ENCODE results near the gene ANAPC10.
"Not testable (repeated sequence)": the region's sequence is repeated elsewhere in the genome, so short reads cannot be mapped to it uniquely, and the experiment has no call there.

The ANAPC10 gene

DNA sequence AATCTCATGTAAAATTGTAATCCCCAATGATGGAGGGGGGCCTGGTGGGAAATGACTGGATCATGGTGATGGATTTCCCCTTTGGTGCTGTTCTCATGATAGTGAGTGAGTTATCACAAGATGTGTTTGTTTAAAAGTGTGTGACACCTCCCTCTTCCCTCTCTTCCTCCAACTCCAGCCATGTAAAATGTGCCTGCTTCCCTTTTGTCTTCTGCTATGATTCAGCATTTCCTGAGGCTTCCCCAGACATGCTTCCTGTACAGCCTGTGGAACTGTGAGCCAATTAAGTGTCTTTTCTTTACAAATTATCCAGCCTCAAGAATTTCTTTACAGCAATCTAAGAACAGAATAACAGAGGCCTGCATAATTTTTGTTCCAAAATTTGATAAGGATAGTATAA is 85.2 kb downstream of the ANAPC10 start:
- Histone ChIP-seq H3K4me1 (ENCODE audit: control insufficient read depth, insufficient read depth, low read length) (peaks cover 2% of the 10 kb centered on the region; the same call in 1 of the 2 replicates), H3K27me3 (ENCODE audit: control insufficient read depth, insufficient read depth, low read length) (no peaks in the 10 kb centered on the region), H3K36me3 (ENCODE audit: control insufficient read depth, insufficient read depth, low read length) (no peaks in the 10 kb centered on the region), H3K27ac (ENCODE audit: low read length) (no peak overlapping the region), H3K4me3 (ENCODE audit: low read length) (no peak overlapping the region), H3K9me3 (ENCODE audit: control insufficient read depth, insufficient read depth, low read length) (no peaks in the 10 kb centered on the region)
- no peak for DNase-seq (ENCODE audit: low read depth, low spot score)

DNA sequence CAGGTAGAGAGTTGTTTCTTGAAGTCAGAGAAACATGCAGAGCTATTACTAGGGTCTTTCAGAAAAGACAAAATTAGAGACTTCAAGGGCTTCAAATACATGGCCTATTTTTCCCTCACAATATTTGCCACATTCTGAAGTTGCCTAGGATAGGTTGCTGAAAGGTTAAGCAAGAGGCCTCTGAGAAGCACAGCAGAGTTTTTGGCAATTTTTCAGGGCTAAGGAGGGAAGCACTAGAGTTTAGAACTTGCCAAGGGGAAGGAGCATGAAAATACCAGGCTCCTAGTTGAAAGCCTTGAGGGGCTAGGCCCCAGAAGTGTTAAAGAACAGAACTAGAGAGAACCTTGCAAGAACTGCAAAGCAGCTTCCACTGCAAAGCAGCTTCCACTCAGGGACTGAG is 86.4 kb downstream of the ANAPC10 start:
- no peaks in the 10 kb centered on the region for H3K9me3 ChIP-seq (ENCODE audit: control insufficient read depth, insufficient read depth, low read length)
- no peak for DNase-seq (ENCODE audit: low read depth, low spot score)
- H3K36me3 ChIP-seq (ENCODE audit: control insufficient read depth, insufficient read depth, low read length) = no peaks in the 10 kb centered on the region
- no peak overlapping the region for H3K4me3 ChIP-seq (ENCODE audit: low read length)
- no peak overlapping the region for H3K27ac ChIP-seq (ENCODE audit: low read length)
- peaks cover 2% of the 10 kb centered on the region; the same call in 1 of the 2 replicates for H3K4me1 ChIP-seq (ENCODE audit: control insufficient read depth, insufficient read depth, low read length)
- no peaks in the 10 kb centered on the region for H3K27me3 ChIP-seq (ENCODE audit: control insufficient read depth, insufficient read depth, low read length)

DNA sequence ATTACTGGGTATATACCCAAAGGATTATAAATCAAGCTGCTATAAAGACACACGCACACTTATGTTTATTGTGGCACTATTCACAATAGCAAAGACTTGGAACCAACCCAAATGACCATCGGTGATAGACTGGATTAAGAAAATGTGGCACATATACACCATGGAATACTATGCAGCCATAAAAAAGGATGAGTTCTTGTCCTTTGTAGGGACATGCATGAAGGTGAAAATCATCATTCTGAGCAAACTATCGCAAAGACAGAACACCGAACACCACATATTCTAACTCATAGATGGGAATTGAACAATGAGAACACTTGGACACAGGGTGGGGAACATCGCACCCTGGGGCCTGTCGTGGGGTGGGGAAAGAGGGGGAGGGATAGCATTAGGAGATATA is 87.7 kb downstream of the ANAPC10 start:
- not testable (repeated sequence) for H3K4me3 ChIP-seq (ENCODE audit: low read length); DNase-seq (ENCODE audit: low read depth, low spot score); H3K9me3 ChIP-seq (ENCODE audit: control insufficient read depth, insufficient read depth, low read length); H3K27me3 ChIP-seq (ENCODE audit: control insufficient read depth, insufficient read depth, low read length); H3K4me1 ChIP-seq (ENCODE audit: control insufficient read depth, insufficient read depth, low read length); H3K36me3 ChIP-seq (ENCODE audit: control insufficient read depth, insufficient read depth, low read length); H3K27ac ChIP-seq (ENCODE audit: low read length)
- no CpG with 5 or more reads among the region's 6 CpGs for WGBS (ENCODE audit: insufficient coverage, insufficient read length)

DNA sequence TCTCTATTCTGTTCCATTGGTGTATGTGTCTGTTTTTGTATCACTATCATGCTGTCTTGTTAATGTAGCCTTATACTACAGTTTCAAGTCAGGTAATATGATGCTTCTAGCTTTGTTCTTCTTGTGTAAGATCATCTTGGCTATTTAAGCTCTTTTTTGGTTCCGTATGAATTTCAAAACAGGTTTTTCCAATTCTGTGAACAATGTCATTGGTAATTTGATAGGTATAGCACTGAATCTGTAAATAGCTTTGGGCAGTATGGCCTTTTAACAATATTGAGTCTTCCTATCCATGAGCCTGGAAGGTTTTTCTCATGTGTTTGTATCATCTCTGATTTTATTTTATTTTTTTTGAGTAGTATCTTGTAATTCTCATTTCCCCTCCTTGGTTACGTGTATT is 94.3 kb downstream of the ANAPC10 start:
- DNase-seq (ENCODE audit: low read depth, low spot score) = no peak
- WGBS (ENCODE audit: insufficient coverage, insufficient read length) = no CpG with 5 or more reads among the region's 2 CpGs

DNA sequence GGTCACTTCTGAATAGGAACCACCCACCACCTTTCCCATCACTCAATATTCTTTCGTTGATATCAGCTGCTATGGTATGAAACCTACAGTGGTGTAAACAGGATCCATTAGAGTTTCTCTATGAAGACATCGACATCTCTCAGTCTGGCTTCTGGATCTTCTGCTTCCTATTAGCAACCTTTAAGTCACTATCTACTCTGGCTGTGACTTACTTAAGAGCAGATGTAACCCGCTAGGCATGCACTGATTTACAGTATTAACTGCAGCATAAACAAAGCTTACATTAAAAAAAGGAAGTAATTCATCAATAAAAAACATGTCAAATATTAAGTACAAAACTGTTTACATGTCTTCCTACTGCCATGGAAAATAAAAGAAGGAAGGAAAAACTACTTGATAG is 96.4 kb downstream of the ANAPC10 start:
- Histone ChIP-seq H3K4me3 (ENCODE audit: low read length) (no peak overlapping the region), H3K27me3 (ENCODE audit: control insufficient read depth, insufficient read depth, low read length) (no peaks in the 10 kb centered on the region), H3K9me3 (ENCODE audit: control insufficient read depth, insufficient read depth, low read length) (no peaks in the 10 kb centered on the region), H3K4me1 (ENCODE audit: control insufficient read depth, insufficient read depth, low read length) (no peaks in the 10 kb centered on the region), H3K36me3 (ENCODE audit: control insufficient read depth, insufficient read depth, low read length) (no peaks in the 10 kb centered on the region), H3K27ac (ENCODE audit: low read length) (no peak overlapping the region)
- DNase-seq (ENCODE audit: low read depth, low spot score) = no peak
- no CpG with 5 or more reads among the region's 3 CpGs for WGBS (ENCODE audit: insufficient coverage, insufficient read length)

More for the DNA sequence above, 94.3 kb downstream of the ANAPC10 start:
- no peak overlapping the region for H3K4me3 ChIP-seq (ENCODE audit: low read length)
- no peaks in the 10 kb centered on the region for H3K27me3 ChIP-seq (ENCODE audit: control insufficient read depth, insufficient read depth, low read length)
- H3K9me3 ChIP-seq (ENCODE audit: control insufficient read depth, insufficient read depth, low read length) = no peaks in the 10 kb centered on the region
- no peaks in the 10 kb centered on the region for H3K36me3 ChIP-seq (ENCODE audit: control insufficient read depth, insufficient read depth, low read length)
- no peaks in the 10 kb centered on the region for H3K4me1 ChIP-seq (ENCODE audit: control insufficient read depth, insufficient read depth, low read length)
- no peak overlapping the region for H3K27ac ChIP-seq (ENCODE audit: low read length)

DNA sequence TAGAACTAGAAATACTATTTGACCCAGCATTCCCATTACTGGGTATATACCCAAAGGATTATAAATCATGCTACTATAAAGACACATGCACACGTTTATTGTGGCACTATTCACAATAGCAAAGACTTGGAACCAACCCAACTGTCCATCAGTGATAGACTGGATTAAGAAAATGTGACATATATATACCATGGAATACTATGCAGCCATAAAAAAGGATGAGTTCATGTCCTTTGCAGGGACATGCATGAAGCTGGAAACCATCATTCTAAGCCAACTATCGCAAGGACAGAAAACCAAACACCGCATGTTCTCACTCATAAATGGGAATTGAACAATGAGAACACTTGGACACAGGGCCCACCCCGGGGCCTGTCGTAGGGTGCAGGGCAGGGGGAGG is 97.3 kb downstream of the ANAPC10 start:
- DNase-seq (ENCODE audit: low read depth, low spot score); H3K4me1 ChIP-seq (ENCODE audit: control insufficient read depth, insufficient read depth, low read length): not testable (repeated sequence)
- WGBS (ENCODE audit: insufficient coverage, insufficient read length) = no CpG with 5 or more reads among the region's 5 CpGs

DNA sequence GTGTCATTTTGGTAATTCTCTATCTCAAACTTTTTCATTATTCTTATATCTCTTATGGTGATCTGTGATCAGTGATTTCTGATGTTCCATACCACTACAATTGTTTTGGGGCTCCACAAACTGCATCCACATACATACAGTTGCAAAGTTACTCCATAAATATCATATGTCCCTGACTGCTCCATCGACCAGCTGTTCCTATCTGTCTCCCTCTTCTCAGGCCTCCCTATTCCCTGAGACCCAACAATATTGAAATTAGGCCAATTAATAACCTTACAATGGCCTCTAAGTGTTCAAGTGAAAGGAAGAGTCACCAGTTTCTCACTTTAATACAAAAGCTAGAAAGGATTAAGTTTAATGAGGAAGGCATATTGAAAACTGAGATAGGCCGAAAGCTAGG is 108.7 kb downstream of the ANAPC10 start:
- no peak overlapping the region for H3K4me3 ChIP-seq (ENCODE audit: low read length)
- H3K9me3 ChIP-seq (ENCODE audit: control insufficient read depth, insufficient read depth, low read length) = no peaks in the 10 kb centered on the region
- H3K27me3 ChIP-seq (ENCODE audit: control insufficient read depth, insufficient read depth, low read length) = no peaks in the 10 kb centered on the region
- no CpG with 5 or more reads among the region's 2 CpGs for WGBS (ENCODE audit: insufficient coverage, insufficient read length)
- H3K27ac ChIP-seq (ENCODE audit: low read length) = no peak overlapping the region
- no peaks in the 10 kb centered on the region for H3K4me1 ChIP-seq (ENCODE audit: control insufficient read depth, insufficient read depth, low read length)
- no peak for DNase-seq (ENCODE audit: low read depth, low spot score)
- no peaks in the 10 kb centered on the region for H3K36me3 ChIP-seq (ENCODE audit: control insufficient read depth, insufficient read depth, low read length)

More for the DNA sequence above, 97.3 kb downstream of the ANAPC10 start:
- H3K4me3 ChIP-seq (ENCODE audit: low read length); H3K36me3 ChIP-seq (ENCODE audit: control insufficient read depth, insufficient read depth, low read length); H3K27ac ChIP-seq (ENCODE audit: low read length); H3K9me3 ChIP-seq (ENCODE audit: control insufficient read depth, insufficient read depth, low read length); H3K27me3 ChIP-seq (ENCODE audit: control insufficient read depth, insufficient read depth, low read length): not testable (repeated sequence)

DNA sequence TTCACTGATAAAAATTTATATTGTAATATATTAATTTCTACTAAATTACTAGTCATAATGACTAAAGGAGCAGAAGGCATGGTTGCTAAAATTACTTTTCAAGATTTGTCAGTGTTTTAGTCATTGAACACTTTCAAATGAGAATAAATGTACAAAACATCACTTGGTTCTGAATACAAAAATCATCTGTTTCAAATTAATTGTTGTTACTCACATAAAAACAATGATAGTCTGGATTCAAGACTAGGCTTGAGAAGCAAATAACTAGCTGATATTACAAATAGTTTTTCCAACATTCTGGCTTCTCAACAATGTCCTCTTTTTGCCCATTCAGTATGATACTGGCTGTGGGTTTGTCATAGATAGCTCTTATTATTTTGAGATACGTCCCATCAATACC is 112.5 kb downstream of the ANAPC10 start:
- WGBS (ENCODE audit: insufficient coverage, insufficient read length) = no CpG with 5 or more reads among the region's 1 CpG
- no peaks in the 10 kb centered on the region for H3K9me3 ChIP-seq (ENCODE audit: control insufficient read depth, insufficient read depth, low read length)
- no peak overlapping the region for H3K27ac ChIP-seq (ENCODE audit: low read length)
- no peaks in the 10 kb centered on the region for H3K36me3 ChIP-seq (ENCODE audit: control insufficient read depth, insufficient read depth, low read length)
- H3K27me3 ChIP-seq (ENCODE audit: control insufficient read depth, insufficient read depth, low read length) = no peaks in the 10 kb centered on the region
- DNase-seq (ENCODE audit: low read depth, low spot score) = no peak
- H3K4me3 ChIP-seq (ENCODE audit: low read length) = no peak overlapping the region
- H3K4me1 ChIP-seq (ENCODE audit: control insufficient read depth, insufficient read depth, low read length) = no peaks in the 10 kb centered on the region

DNA sequence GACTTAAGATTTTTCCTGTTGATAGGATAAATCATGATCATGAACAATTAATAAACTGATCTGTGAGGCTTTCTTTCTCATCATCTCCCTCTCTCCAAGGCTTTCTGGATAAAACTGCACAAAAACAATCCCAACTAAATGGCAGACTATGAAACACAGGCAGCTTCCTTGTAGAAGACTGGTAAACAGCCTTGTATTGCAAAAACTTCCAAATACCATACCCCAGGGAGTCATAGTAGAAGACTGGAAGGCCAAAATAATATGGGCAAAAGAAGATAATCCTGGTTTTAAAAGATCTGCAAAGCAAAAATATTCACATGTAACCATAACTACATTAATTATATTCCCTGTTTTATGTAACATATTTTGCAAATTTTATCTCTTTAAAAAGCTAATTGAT is 113.0 kb downstream of the ANAPC10 start:
- H3K4me1 ChIP-seq (ENCODE audit: control insufficient read depth, insufficient read depth, low read length) = no peaks in the 10 kb centered on the region
- H3K27me3 ChIP-seq (ENCODE audit: control insufficient read depth, insufficient read depth, low read length) = no peaks in the 10 kb centered on the region
- H3K9me3 ChIP-seq (ENCODE audit: control insufficient read depth, insufficient read depth, low read length) = no peaks in the 10 kb centered on the region
- no peak overlapping the region for H3K4me3 ChIP-seq (ENCODE audit: low read length)
- DNase-seq (ENCODE audit: low read depth, low spot score) = no peak
- no peak overlapping the region for H3K27ac ChIP-seq (ENCODE audit: low read length)
- H3K36me3 ChIP-seq (ENCODE audit: control insufficient read depth, insufficient read depth, low read length) = no peaks in the 10 kb centered on the region

DNA sequence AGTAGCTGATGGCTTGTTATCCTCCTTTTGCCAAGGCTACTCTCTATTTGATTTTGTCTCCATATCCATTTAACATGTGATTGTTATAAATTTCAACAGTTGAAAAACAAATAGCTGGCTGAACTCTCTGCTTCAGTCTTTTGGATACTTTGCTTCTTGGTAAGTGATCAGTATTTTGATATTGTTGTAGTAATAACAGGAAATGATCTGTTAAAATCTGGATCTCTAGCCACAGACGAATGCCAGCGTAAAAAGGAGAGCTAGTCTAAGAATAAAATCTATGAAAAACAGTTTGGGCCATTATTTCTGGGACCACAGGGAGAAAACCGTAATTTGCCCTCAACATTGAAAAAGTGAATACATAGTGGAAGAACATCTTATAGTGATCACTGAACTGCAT is 113.8 kb downstream of the ANAPC10 start:
- H3K27ac ChIP-seq (ENCODE audit: low read length) = no peak overlapping the region
- DNase-seq (ENCODE audit: low read depth, low spot score) = no peak
- no CpG with 5 or more reads among the region's 3 CpGs for WGBS (ENCODE audit: insufficient coverage, insufficient read length)

DNA sequence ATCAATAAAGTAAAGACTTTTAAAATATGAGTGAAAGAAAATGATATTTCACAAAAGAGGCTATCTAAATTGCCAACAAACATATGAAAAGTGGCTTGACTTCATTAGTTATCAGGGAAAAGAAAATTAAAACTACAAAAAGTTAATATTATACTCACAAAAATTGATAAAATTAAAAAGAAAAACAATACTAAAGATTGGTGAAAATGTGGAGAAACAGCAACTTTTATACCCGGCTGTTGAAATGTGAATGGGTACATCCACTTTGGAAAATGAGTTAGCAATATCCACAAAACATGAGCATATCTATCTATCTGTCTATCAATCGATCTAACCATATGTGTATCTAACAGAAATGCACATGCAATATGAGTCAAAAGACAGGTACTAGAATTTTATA is 122.3 kb downstream of the ANAPC10 start:
- H3K4me1 ChIP-seq (ENCODE audit: control insufficient read depth, insufficient read depth, low read length) = no peaks in the 10 kb centered on the region
- no peak for DNase-seq (ENCODE audit: low read depth, low spot score)
- no peak overlapping the region for H3K27ac ChIP-seq (ENCODE audit: low read length)
- H3K9me3 ChIP-seq (ENCODE audit: control insufficient read depth, insufficient read depth, low read length) = no peaks in the 10 kb centered on the region
- no peaks in the 10 kb centered on the region for H3K36me3 ChIP-seq (ENCODE audit: control insufficient read depth, insufficient read depth, low read length)
- H3K4me3 ChIP-seq (ENCODE audit: low read length) = no peak overlapping the region
- H3K27me3 ChIP-seq (ENCODE audit: control insufficient read depth, insufficient read depth, low read length) = no peaks in the 10 kb centered on the region
- no CpG with 5 or more reads among the region's 2 CpGs for WGBS (ENCODE audit: insufficient coverage, insufficient read length)

More for the DNA sequence above, 113.8 kb downstream of the ANAPC10 start:
- no peaks in the 10 kb centered on the region for H3K9me3 ChIP-seq (ENCODE audit: control insufficient read depth, insufficient read depth, low read length)
- H3K4me3 ChIP-seq (ENCODE audit: low read length) = no peak overlapping the region
- no peaks in the 10 kb centered on the region for H3K36me3 ChIP-seq (ENCODE audit: control insufficient read depth, insufficient read depth, low read length)
- H3K27me3 ChIP-seq (ENCODE audit: control insufficient read depth, insufficient read depth, low read length) = no peaks in the 10 kb centered on the region
- no peaks in the 10 kb centered on the region for H3K4me1 ChIP-seq (ENCODE audit: control insufficient read depth, insufficient read depth, low read length)

Measured in iPS DF 6.9 (cell line).